GM13977 (cell line): Measurements from ENCODE around the gene MYO18A.
"Not testable (repeated sequence)": the region's sequence is repeated elsewhere in the genome, so short reads cannot be mapped to it uniquely, and the experiment has no call there.

Source experiments
- DNase-seq: peaks from one replicate; pipeline ENCODE4 v3.0.0; 2012; ENCODE audit warnings: low spot score
- in situ Hi-C: fragments of 300-500 bp; cut with MboI; formaldehyde crosslinking; loops from one replicate; pipeline ENCODE4 v1.12.0; 2022; ENCODE audit warnings: low sequenced_read_pairs, low pct_unique_long_range_greater_than_20kb, mixed read lengths, inconsistent platforms; ENCODE audit not compliant: unreplicated experiment
- TF ChIP-seq, protein P1 (sequence below): IDR thresholded peaks from 2 replicates; pipeline ENCODE4 v1.5.1; 2012; ENCODE audit warnings: mild to moderate bottlenecking, control low read depth; ENCODE audit not compliant: insufficient read depth; ENCODE audit errors: extremely low read depth, missing control alignments

MYO18A gene

GRCh38 chr17:29209073-29209472, 28.9 kb upstream of the MYO18A start:
- in situ Hi-C loops = no loop called here
- DNase-seq = no peak
- TF ChIP-seq, protein P1, sequence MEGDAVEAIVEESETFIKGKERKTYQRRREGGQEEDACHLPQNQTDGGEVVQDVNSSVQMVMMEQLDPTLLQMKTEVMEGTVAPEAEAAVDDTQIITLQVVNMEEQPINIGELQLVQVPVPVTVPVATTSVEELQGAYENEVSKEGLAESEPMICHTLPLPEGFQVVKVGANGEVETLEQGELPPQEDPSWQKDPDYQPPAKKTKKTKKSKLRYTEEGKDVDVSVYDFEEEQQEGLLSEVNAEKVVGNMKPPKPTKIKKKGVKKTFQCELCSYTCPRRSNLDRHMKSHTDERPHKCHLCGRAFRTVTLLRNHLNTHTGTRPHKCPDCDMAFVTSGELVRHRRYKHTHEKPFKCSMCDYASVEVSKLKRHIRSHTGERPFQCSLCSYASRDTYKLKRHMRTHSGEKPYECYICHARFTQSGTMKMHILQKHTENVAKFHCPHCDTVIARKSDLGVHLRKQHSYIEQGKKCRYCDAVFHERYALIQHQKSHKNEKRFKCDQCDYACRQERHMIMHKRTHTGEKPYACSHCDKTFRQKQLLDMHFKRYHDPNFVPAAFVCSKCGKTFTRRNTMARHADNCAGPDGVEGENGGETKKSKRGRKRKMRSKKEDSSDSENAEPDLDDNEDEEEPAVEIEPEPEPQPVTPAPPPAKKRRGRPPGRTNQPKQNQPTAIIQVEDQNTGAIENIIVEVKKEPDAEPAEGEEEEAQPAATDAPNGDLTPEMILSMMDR = no peak

- TF ChIP-seq, protein P1 = no peak
- DNase-seq = no peak
- in situ Hi-C loops = no loop called here
Observed at GRCh38 chr17:29207975-29208374, 27.8 kb upstream of the MYO18A start.

DNA sequence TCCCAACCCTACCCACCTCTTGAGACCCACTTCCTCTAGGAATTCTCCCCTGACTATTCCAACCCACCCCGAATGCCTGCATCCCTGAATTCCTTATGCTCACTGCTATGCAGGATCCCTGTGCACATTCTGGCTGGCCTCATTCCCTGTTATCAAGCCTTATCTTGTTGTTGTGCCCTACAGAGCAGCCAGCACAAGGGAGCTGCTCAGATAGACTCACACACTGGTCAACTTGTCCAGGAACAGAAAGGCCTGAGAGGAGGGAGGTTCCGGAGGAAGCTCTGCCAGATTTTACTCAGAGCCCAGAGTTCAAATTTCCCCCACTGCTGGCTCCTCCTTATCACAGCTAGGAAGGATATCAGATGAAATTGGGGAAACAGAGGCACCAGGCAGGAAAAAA, 24.8 kb upstream of the MYO18A start:
- in situ Hi-C loops = no loop called here
- TF ChIP-seq, protein P1 = no peak
- DNase-seq = no peak

- in situ Hi-C loops, DNase-seq: not testable (repeated sequence)
Observed at GRCh38 chr17:29204068-29204804, 24.0 kb upstream of the MYO18A start.

DNA sequence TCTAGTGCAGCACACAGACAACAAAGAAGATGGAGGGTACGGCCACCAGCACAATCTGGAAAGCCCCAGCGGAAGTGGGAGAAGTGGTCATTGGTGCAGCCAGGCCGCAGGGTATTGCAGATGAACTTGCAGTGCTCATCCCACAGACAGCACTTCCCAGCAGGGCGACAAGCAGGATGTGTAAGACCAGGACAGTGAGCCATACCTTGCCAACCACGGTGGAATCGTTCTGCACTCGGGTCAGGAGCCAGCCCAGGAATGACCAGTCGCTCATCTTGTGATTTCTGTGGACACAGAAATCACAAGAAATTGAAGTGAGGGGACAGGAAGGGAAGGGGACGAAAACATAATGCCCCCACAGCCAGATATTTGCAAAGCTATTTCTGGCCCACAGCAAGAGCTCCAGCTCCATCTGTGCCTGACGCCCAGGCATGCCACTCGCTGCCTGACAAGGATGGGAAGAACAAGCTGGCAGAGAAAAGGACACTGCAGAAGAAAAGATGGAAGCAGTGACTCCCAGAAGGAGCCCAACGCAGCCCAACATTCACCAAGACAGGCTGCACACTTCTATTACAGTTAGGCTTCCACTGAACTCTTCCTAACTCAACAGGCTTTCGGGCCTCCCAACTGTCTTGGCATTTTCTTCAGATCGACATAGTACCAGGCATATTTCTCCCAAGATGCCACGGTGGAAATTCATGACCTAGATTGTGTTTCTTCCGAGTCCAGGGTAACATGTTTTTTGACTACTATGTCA, 17.5 kb upstream of the MYO18A start:
- DNase-seq = no peak
- TF ChIP-seq, protein P1 = no peak
- in situ Hi-C loops = no loop called here

DNA sequence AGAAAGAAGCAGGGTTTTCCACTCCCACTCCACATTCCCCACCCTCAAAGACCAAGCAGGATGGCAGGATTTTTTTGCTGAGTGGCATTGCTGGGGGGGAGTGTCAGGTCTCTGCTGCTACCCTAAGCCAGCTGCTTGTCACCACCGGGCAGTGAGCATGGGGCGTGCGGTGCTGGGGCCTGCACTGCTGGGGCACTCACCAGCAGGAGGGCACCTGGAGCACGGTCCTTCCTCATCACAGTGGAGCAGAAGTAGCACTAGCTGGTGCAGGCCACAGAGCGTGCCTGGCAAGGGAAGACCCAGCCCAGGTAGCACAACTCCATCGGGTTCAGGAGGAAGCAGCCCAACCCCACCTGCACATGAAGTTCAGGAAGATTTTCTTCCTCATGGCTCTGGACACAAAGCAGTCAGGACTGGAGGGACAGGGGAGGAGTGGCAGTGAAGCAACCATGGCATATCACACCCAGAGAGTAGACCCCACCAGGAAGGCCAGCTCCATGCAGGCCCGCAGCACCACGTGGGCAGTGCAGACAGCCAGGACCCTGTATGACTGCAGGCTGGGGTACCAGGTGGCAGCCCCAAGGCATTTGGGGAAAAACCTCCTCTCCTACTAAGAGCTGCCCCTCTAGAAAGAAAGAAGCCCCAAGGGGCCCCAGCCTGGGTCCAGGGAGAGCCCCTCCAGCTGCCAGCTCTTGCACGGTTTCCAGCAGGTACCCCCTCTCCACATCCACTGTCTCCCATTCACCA, 16.7 kb upstream of the MYO18A start:
- TF ChIP-seq, protein P1 = no peak
- no peak for DNase-seq
- in situ Hi-C loops = no loop called here
